Measurements from ENCODE around the gene FAM184B. TPM values are rescaled to one million over a fixed set of nuclear protein-coding genes. Genes with fewer than 3 reads are reported as not detected.
"Not testable (repeated sequence)": the region's sequence is repeated elsewhere in the genome, so short reads cannot be mapped to it uniquely, and the experiment has no call there.

Gene FAM184B
- total and polyA plus RNA-seq, 10 donors, result 0.03 to 0.04 (median 0.03) TPM; not detected in 7

DNA sequence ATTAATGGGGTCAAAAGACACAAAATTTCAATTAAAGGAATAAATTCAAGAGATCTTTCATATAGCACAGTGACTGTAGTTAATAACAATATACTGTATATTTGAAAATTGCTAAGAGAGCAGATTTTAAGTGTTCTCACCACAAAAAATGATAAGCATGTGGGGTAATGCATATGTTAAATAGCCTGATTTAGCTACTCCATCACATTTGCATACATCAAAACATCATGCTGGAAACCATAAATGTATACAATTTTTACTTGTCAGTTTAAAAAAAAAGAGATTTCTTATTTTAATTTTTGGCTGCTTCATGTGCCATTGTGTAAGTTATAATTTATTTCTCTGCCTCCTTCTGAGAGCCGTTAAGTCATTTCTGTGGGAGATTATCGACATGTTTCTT, 65.9 kb downstream of the FAM184B start:
- TF ChIP-seq, protein P1, sequence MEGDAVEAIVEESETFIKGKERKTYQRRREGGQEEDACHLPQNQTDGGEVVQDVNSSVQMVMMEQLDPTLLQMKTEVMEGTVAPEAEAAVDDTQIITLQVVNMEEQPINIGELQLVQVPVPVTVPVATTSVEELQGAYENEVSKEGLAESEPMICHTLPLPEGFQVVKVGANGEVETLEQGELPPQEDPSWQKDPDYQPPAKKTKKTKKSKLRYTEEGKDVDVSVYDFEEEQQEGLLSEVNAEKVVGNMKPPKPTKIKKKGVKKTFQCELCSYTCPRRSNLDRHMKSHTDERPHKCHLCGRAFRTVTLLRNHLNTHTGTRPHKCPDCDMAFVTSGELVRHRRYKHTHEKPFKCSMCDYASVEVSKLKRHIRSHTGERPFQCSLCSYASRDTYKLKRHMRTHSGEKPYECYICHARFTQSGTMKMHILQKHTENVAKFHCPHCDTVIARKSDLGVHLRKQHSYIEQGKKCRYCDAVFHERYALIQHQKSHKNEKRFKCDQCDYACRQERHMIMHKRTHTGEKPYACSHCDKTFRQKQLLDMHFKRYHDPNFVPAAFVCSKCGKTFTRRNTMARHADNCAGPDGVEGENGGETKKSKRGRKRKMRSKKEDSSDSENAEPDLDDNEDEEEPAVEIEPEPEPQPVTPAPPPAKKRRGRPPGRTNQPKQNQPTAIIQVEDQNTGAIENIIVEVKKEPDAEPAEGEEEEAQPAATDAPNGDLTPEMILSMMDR (IDR thresholded peaks at IDR 0.05 in 8 of 11, conservative IDR thresholded peaks at IDR 0.05 in 3 of 11), result no peak
- TF ChIP-seq POLR2A (IDR thresholded peaks at IDR 0.05), result no peak
- no peak for TF ChIP-seq POLR2AphosphoS5 (IDR thresholded peaks at IDR 0.05)
- intact Hi-C loops (cut with DNase I; ENCODE audit: low total_unique reads), result no loop called here
- no peak overlapping the region for H3K27ac ChIP-seq
- WGBS, 5 donors, result 71 to 91% (median 83%) methylated on average over 2 of the region's 2 CpGs
- no peaks in the 10 kb centered on the region for H3K27me3 ChIP-seq (replicated peaks in 1 of 7)
- H3K9me3 ChIP-seq, result no peaks in the 10 kb centered on the region
- H3K4me1 ChIP-seq, result no peaks in the 10 kb centered on the region
- H3K36me3 ChIP-seq, result no peaks in the 10 kb centered on the region
- H3K4me3 ChIP-seq, result no peak overlapping the region
- no peak for DNase-seq

DNA sequence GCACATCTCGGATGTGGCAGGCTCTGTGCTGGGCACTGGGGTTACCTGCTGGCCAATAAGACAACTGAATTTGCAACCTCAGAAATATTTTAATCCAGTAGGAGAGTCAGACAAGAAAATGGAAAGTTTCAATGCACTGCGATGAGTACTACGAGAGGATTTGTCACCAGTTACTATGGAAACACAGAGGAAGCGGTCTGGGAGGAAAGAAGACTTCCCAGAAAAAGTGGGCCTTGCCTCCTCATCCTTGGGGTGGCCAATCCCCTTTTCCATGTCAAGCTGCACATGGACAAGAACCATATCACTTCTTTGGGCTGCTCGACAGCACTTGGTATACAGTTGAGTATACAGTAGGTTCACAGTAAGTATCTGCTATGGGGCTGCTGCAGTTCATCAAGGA, 67.6 kb downstream of the FAM184B start:
- H3K4me3 ChIP-seq, result no peak overlapping the region
- DNase-seq, result no peak
- no peaks in the 10 kb centered on the region for H3K36me3 ChIP-seq
- H3K27ac ChIP-seq, result no peak overlapping the region
- intact Hi-C loops (cut with DNase I; ENCODE audit: low total_unique reads), result no loop called here
- no peaks in the 10 kb centered on the region for H3K9me3 ChIP-seq
- 92 to 98% (median 93%) methylated on average over 5 of the region's 5 CpGs for WGBS, 5 donors
- no peaks in the 10 kb centered on the region for H3K4me1 ChIP-seq
- H3K27me3 ChIP-seq (replicated peaks in 1 of 7), result peaks cover 0 to 11% (median 0%) of the 10 kb centered on the region in 7 donors
- TF ChIP-seq, protein P1 (IDR thresholded peaks at IDR 0.05 in 8 of 11, conservative IDR thresholded peaks at IDR 0.05 in 3 of 11), result no peak
- TF ChIP-seq POLR2AphosphoS5 (IDR thresholded peaks at IDR 0.05), result no peak
- no peak for TF ChIP-seq POLR2A (IDR thresholded peaks at IDR 0.05)

GRCh38 chr4:17712166-17712565, 69.3 kb downstream of the FAM184B start:
- 72 to 89% (median 77%) methylated on average over 5 of the region's 5 CpGs for WGBS, 5 donors
- H3K4me1 ChIP-seq, result no peaks in the 10 kb centered on the region
- intact Hi-C loops (cut with DNase I; ENCODE audit: low total_unique reads), result no loop called here

GRCh38 chr4:17711206-17711605, 70.2 kb downstream of the FAM184B start:
- H3K4me1 ChIP-seq; intact Hi-C loops (cut with DNase I; ENCODE audit: low total_unique reads); H3K9me3 ChIP-seq; H3K36me3 ChIP-seq; DNase-seq; H3K4me3 ChIP-seq; H3K27ac ChIP-seq: not testable (repeated sequence)
- WGBS, 5 donors, result 78 to 94% (median 88%) methylated on average over 8 of the region's 8 CpGs
- H3K27me3 ChIP-seq (replicated peaks in 1 of 7), result peaks cover 0 to 13% (median 0%) of the 10 kb centered on the region in 7 donors

More at GRCh38 chr4:17712166-17712565, 69.3 kb downstream of the FAM184B start:
- Histone ChIP-seq H3K27me3 (replicated peaks in 1 of 7) (peaks cover 0 to 13% (median 0%) of the 10 kb centered on the region in 7 donors), H3K27ac (no peak overlapping the region), H3K36me3 (no peaks in the 10 kb centered on the region), H3K4me3 (no peak overlapping the region), H3K9me3 (no peaks in the 10 kb centered on the region)
- no peak for DNase-seq
- TF ChIP-seq, protein P1 (IDR thresholded peaks at IDR 0.05 in 8 of 11, conservative IDR thresholded peaks at IDR 0.05 in 3 of 11), result no peak
- no peak for TF ChIP-seq POLR2A (IDR thresholded peaks at IDR 0.05)
- TF ChIP-seq POLR2AphosphoS5 (IDR thresholded peaks at IDR 0.05), result no peak

DNA sequence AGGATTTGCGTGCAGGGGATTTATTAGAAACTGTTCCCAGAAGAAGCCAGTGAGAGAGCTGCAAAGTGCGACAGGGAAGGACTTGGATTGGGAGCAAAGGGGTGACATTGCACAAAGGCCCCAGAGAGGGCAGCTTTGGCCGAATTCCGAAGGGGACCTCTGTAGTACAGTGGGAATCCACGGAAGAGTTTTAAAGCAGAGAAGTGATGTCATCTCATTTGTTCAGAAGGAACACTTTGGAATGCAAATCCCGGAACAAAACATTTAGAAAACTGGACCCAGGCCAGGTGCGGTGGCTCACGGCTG, 71.7 kb downstream of the FAM184B start:
- TF ChIP-seq, protein P1 (IDR thresholded peaks at IDR 0.05 in 8 of 11, conservative IDR thresholded peaks at IDR 0.05 in 3 of 11), result no peak
- TF ChIP-seq POLR2AphosphoS5 (IDR thresholded peaks at IDR 0.05) (no peak), POLR2A (IDR thresholded peaks at IDR 0.05) (no peak)
- intact Hi-C loops (cut with DNase I; ENCODE audit: low total_unique reads), result no loop called here
- H3K4me3 ChIP-seq, result no peak overlapping the region
- no peak for DNase-seq
- H3K4me1 ChIP-seq, result no peaks in the 10 kb centered on the region
- H3K27ac ChIP-seq, result no peak overlapping the region
- H3K27me3 ChIP-seq (replicated peaks in 1 of 7), result peaks cover 0 to 13% (median 0%) of the 10 kb centered on the region in 7 donors
- no peaks in the 10 kb centered on the region for H3K9me3 ChIP-seq
- no peaks in the 10 kb centered on the region for H3K36me3 ChIP-seq
- WGBS, 5 donors, result 79 to 85% (median 80%) methylated on average over 8 of the region's 8 CpGs

Data from spleen (tissue), 11 donors.